Measurements from ENCODE around the gene ADARB1. TPM values are rescaled to one million over a fixed set of nuclear protein-coding genes. Genes with fewer than 3 reads are reported as not detected.

The ADARB1 gene
- polyA plus RNA-seq, 3 donors, result 0.40 to 2.6 (median 1.0) TPM

GRCh38 chr21:45095505-45095904 lies 21.1 kb downstream of the ADARB1 start:
- Mint-ChIP-seq H3K4me3 (no peak overlapping the region), H3K27me3 (ENCODE audit: low read depth in 3 of 3) (peaks cover 4 to 7% (median 4%) of the 10 kb centered on the region in 3 donors), H3K9me3 (no peaks in the 10 kb centered on the region), H3K36me3 (no peaks in the 10 kb centered on the region), H3K4me1 (peaks cover 19% of the 10 kb centered on the region), H3K27ac (no peak overlapping the region)
- no peak for TF ChIP-seq CTCF (IDR thresholded peaks at IDR 0.05)
- no peak for DNase-seq
- Histone ChIP-seq H2AFZ (ENCODE audit: insufficient read depth, low read depth, low read length, poor library complexity, severe bottlenecking) (no peak overlapping the region), H3K9me3 (replicated peaks in 1 of 2; ENCODE audit: control insufficient read depth in 1 of 2, insufficient read depth in 1 of 2, low read length in 2 of 2) (no peaks in the 10 kb centered on the region), H3K4me2 (replicated peaks; ENCODE audit: extremely low read depth, low read length, poor library complexity, severe bottlenecking) (no peak overlapping the region), H3K27ac (ENCODE audit: low read depth in 1 of 2, low read length in 2 of 2) (no peak overlapping the region), H3K79me2 (ENCODE audit: insufficient read depth, low read length) (no peaks in the 10 kb centered on the region), H3K27me3 (ENCODE audit: control insufficient read depth in 2 of 2, insufficient read depth in 2 of 2, low read length in 2 of 2) (no peaks in the 10 kb centered on the region), H4K20me1 (ENCODE audit: insufficient read depth, low read length) (no peaks in the 10 kb centered on the region), H3K4me1 (ENCODE audit: control insufficient read depth in 1 of 2, insufficient read depth in 2 of 2, low read length in 2 of 2) (peaks cover 6 to 8% of the 10 kb centered on the region in 2 donors), H3K4me3 (replicated peaks in 1 of 3; ENCODE audit: low read depth in 2 of 3, low read length in 3 of 3) (no peak overlapping the region), H3K36me3 (replicated peaks in 1 of 2; ENCODE audit: control insufficient read depth in 1 of 2, insufficient read depth in 2 of 2, low read length in 2 of 2) (no peaks in the 10 kb centered on the region), H3K9ac (ENCODE audit: insufficient read depth, low read length, poor library complexity, severe bottlenecking) (no peak overlapping the region)
- intact Hi-C loops (cut with micrococcal nuclease), result no loop called here
- 94% methylated on average over 10 of the region's 11 CpGs for WGBS (ENCODE audit: insufficient coverage)

- peaks cover 19% of the 10 kb centered on the region for H3K4me1 Mint-ChIP-seq
- Histone ChIP-seq H3K4me3 (replicated peaks in 1 of 3; ENCODE audit: low read depth in 2 of 3, low read length in 3 of 3) (no peak overlapping the region), H3K36me3 (replicated peaks in 1 of 2; ENCODE audit: control insufficient read depth in 1 of 2, insufficient read depth in 2 of 2, low read length in 2 of 2) (no peaks in the 10 kb centered on the region), H3K27ac (ENCODE audit: low read depth in 1 of 2, low read length in 2 of 2) (no peak overlapping the region), H3K4me1 (ENCODE audit: control insufficient read depth in 1 of 2, insufficient read depth in 2 of 2, low read length in 2 of 2) (peaks cover 6 to 8% of the 10 kb centered on the region in 2 donors), H4K20me1 (ENCODE audit: insufficient read depth, low read length) (no peaks in the 10 kb centered on the region), H3K79me2 (ENCODE audit: insufficient read depth, low read length) (no peaks in the 10 kb centered on the region), H3K27me3 (ENCODE audit: control insufficient read depth in 2 of 2, insufficient read depth in 2 of 2, low read length in 2 of 2) (no peaks in the 10 kb centered on the region), H3K9me3 (replicated peaks in 1 of 2; ENCODE audit: control insufficient read depth in 1 of 2, insufficient read depth in 1 of 2, low read length in 2 of 2) (no peaks in the 10 kb centered on the region), H3K4me2 (replicated peaks; ENCODE audit: extremely low read depth, low read length, poor library complexity, severe bottlenecking) (no peak overlapping the region), H2AFZ (ENCODE audit: insufficient read depth, low read depth, low read length, poor library complexity, severe bottlenecking) (no peak overlapping the region), H3K9ac (ENCODE audit: insufficient read depth, low read length, poor library complexity, severe bottlenecking) (no peak overlapping the region)
- no peak for TF ChIP-seq CTCF (IDR thresholded peaks at IDR 0.05)
- WGBS (ENCODE audit: insufficient coverage), result no CpG with 5 or more reads among the region's 5 CpGs
- peaks cover 4 to 5% (median 4%) of the 10 kb centered on the region in 3 donors for H3K27me3 Mint-ChIP-seq (ENCODE audit: low read depth in 3 of 3)
- H3K36me3 Mint-ChIP-seq, result no peaks in the 10 kb centered on the region
- H3K4me3 Mint-ChIP-seq, result no peak overlapping the region
- H3K27ac Mint-ChIP-seq, result no peak overlapping the region
- intact Hi-C loops (cut with micrococcal nuclease), result no loop called here
- H3K9me3 Mint-ChIP-seq, result no peaks in the 10 kb centered on the region
- DNase-seq, result no peak
Measured at GRCh38 chr21:45096217-45096616, 21.8 kb downstream of the ADARB1 start.

All from CD14-positive monocyte (primary cell).